CD14-positive monocyte (primary cell): ENCODE data around the gene ITLN2. TPM values are rescaled to one million over a fixed set of nuclear protein-coding genes. Genes with fewer than 3 reads are reported as not detected.
"Not testable (repeated sequence)": the region's sequence is repeated elsewhere in the genome, so short reads cannot be mapped to it uniquely, and the experiment has no call there.

Source experiments
- DNase-seq, 3 donors: peaks; one replicate each; pipeline ENCODE4 v3.0.0-alpha.2; 2011 to 2022
- H2AFZ ChIP-seq: 2 replicates; pipeline ENCODE4 v1.6.0; 2012; ENCODE audit warnings: mild to moderate bottlenecking, low read depth, low read length, inconsistent platforms; ENCODE audit not compliant: insufficient read depth, poor library complexity, severe bottlenecking
- H3K27ac ChIP-seq, 2 donors: 1 replicate in 1 of 2; 2 replicates in 1 of 2; pipeline ENCODE4 v1.5.1; 2012 to 2013; ENCODE audit warnings: low read length in 2 of 2, control low read depth in 1 of 2, inconsistent platforms in 1 of 2, low read depth in 1 of 2, mild to moderate bottlenecking in 1 of 2
- H3K27me3 ChIP-seq, 2 donors: one replicate each; pipeline versions ENCODE4 v1.6.0 to v1.6.1; 2011 to 2013; ENCODE audit warnings: low read length in 2 of 2; ENCODE audit not compliant: control insufficient read depth in 2 of 2, insufficient read depth in 2 of 2
- H3K36me3 ChIP-seq, 2 donors: replicated peaks in 1 of 2; 1 replicate in 1 of 2; 2 replicates in 1 of 2; pipeline versions ENCODE4 v1.5.1 to v1.6.1; 2012 to 2013; ENCODE audit warnings: low read length in 2 of 2, control low read depth in 1 of 2, inconsistent platforms in 1 of 2, mild to moderate bottlenecking in 1 of 2; ENCODE audit not compliant: insufficient read depth in 2 of 2, control insufficient read depth in 1 of 2
- H3K4me1 ChIP-seq, 2 donors: 1 replicate in 1 of 2; 2 replicates in 1 of 2; pipeline versions ENCODE4 v1.5.1 to v1.6.1; 2012 to 2013; ENCODE audit warnings: low read length in 2 of 2, control low read depth in 1 of 2, inconsistent platforms in 1 of 2, mild to moderate bottlenecking in 1 of 2, moderate library complexity in 1 of 2; ENCODE audit not compliant: insufficient read depth in 2 of 2, control insufficient read depth in 1 of 2
- H3K4me2 ChIP-seq: replicated peaks from 2 replicates; pipeline ENCODE3; 2012; ENCODE audit warnings: low read length, moderate library complexity, mild to moderate bottlenecking; ENCODE audit not compliant: poor library complexity, severe bottlenecking; ENCODE audit errors: extremely low read depth
- H3K4me3 ChIP-seq, 3 experiments: fragments of 200-600 bp in 1 of 3; sonication (generic) in 1 of 3; replicated peaks in 1 of 3; 1 replicate in 2 of 3; 2 replicates in 1 of 3; pipeline ENCODE4 v1.5.1; 2011 to 2013; ENCODE audit warnings: low read length in 3 of 3, mild to moderate bottlenecking in 3 of 3, control low read depth in 2 of 3, low read depth in 2 of 3, inconsistent platforms in 1 of 3, moderate library complexity in 1 of 3
- H3K79me2 ChIP-seq: 2 replicates; pipeline ENCODE4 v1.6.0; 2012; ENCODE audit warnings: mild to moderate bottlenecking, control low read depth, inconsistent platforms, low read length, moderate library complexity; ENCODE audit not compliant: insufficient read depth
- H3K9ac ChIP-seq: 2 replicates; pipeline ENCODE4 v1.6.0; 2017; ENCODE audit warnings: low read length, mild to moderate bottlenecking; ENCODE audit not compliant: insufficient read depth, poor library complexity, severe bottlenecking
- H3K9me3 ChIP-seq, 2 donors: replicated peaks in 1 of 2; 1 replicate in 1 of 2; 2 replicates in 1 of 2; pipeline versions ENCODE4 v1.5.1 to v1.6.1; 2012 to 2013; ENCODE audit warnings: low read length in 2 of 2, control low read depth in 1 of 2; ENCODE audit not compliant: control insufficient read depth in 1 of 2, insufficient read depth in 1 of 2
- H4K20me1 ChIP-seq: 2 replicates; pipeline ENCODE4 v1.6.0; 2012; ENCODE audit warnings: mild to moderate bottlenecking, low read length, control low read depth, moderate library complexity; ENCODE audit not compliant: insufficient read depth
- H3K27ac Mint-ChIP-seq, 7 donors: one replicate each; pipeline ENCODE4 v1.8.0; 2020; ENCODE audit warnings: mild to moderate bottlenecking in 7 of 7, mixed read lengths in 7 of 7, moderate library complexity in 6 of 7, inconsistent platforms in 2 of 7
- H3K27me3 Mint-ChIP-seq, 3 donors: one replicate each; pipeline ENCODE4 v1.8.0; 2021 to 2022; ENCODE audit warnings: low read depth in 3 of 3, mild to moderate bottlenecking in 3 of 3, mixed read lengths in 3 of 3, moderate library complexity in 3 of 3, inconsistent platforms in 1 of 3
- H3K36me3 Mint-ChIP-seq, 2 donors: one replicate each; pipeline ENCODE4 v1.8.0; 2020; ENCODE audit warnings: mixed read lengths in 2 of 2, inconsistent platforms in 1 of 2, mild to moderate bottlenecking in 1 of 2
- H3K4me1 Mint-ChIP-seq: one replicate; pipeline ENCODE4 v1.8.0; 2020; ENCODE audit warnings: mild to moderate bottlenecking, mixed read lengths
- H3K4me3 Mint-ChIP-seq, 2 donors: one replicate each; pipeline ENCODE4 v1.8.0; 2020; ENCODE audit warnings: mild to moderate bottlenecking in 2 of 2, mixed read lengths in 2 of 2, moderate library complexity in 1 of 2
- H3K9me3 Mint-ChIP-seq, 7 donors: one replicate each; pipeline ENCODE4 v1.8.0; 2020 to 2022; ENCODE audit warnings: mixed read lengths in 7 of 7, mild to moderate bottlenecking in 6 of 7, moderate library complexity in 6 of 7, inconsistent platforms in 2 of 7
- CTCF ChIP-seq: fragments of 200-600 bp; IDR thresholded peaks from one replicate; pipeline ENCODE4 v1.8.0; 2022; ENCODE audit warnings: antibody characterized with exemption, mild to moderate bottlenecking
- WGBS: methylation state at CpG from one replicate; pipeline ENCODE4 v1.1.5; 2013; ENCODE audit warnings: missing lambda C conversion rate; ENCODE audit not compliant: insufficient coverage; 5-methylcytosine and 5-hydroxymethylcytosine counted together
- intact Hi-C, 2 donors: fragments of 100-400 bp; cut with micrococcal nuclease; formaldehyde crosslinking; loops; one replicate each; pipeline versions ENCODE4 v1.15.0 to v1.15.1; 2023
- polyA plus RNA-seq, 3 donors: library from polyadenylated mRNA; depleted of rRNA in 1 of 3; unstranded in 2 of 3; stranded (reverse) in 1 of 3; fragments of 300-500 nt in 2 of 3; fragments of >200 nt in 1 of 3; fragmentation: Illumina TruSeq in 2 of 3; gene quantifications; 1 replicate in 2 of 3; 2 replicates in 1 of 3; pipeline ENCODE4 v1.2.3, GENCODE V29; 2012 to 2021

The ITLN2 gene
- polyA plus RNA-seq, 3 donors = not detected

DNA sequence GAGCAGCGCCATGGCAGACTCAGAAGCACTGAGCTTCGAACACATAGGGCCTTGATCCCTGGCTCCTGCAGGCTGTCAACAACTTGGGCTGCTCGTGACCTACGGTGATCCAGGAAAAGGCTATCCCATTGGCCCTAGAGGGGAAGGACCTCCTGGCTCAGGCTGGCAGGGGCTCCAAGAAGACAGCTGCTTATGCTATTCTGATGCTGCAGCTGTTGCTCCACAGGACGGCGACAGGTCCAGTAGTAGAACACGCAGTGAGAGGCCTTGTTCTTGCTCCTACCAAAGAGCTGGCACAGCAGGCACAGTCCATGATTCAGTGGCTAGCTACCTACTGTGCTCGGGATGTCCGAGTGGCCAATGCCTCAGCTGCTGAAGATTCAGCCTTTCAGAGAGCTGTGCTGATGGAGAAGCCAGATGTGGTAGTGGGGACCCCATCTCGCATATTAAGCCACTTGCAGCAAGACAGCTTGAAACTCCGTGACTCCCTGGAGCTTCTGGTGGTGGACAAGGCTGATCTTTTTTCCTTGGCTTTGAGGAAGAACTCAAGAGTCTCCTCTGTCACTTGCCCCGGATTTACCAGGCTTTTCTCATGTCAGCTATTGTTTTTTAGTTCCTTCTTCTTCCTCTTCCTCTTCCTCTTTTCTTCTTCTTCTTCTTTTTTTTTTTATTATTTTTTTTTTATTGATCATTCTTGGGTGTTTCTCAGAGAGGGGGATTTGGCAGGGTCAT, 18.9 kb downstream of the ITLN2 start:
- no peaks in the 10 kb centered on the region for H3K36me3 Mint-ChIP-seq
- Histone ChIP-seq H3K79me2 (no peaks in the 10 kb centered on the region), H4K20me1 (no peaks in the 10 kb centered on the region), H3K27ac (peak overlapping the region; percentile 55 to 68), H2AFZ (peak overlapping the region; percentile 71), H3K4me2 (peak overlapping the region; percentile 36), H3K4me1 (peaks cover 10 to 11% of the 10 kb centered on the region in 2 donors), H3K36me3 (no peaks in the 10 kb centered on the region), H3K4me3 (peak overlapping the region in 1 of 3 experiments; percentile 11), H3K9me3 (peaks cover 0 to 7% of the 10 kb centered on the region in 2 donors), H3K9ac (no peak overlapping the region), H3K27me3 (no peaks in the 10 kb centered on the region)
- peaks cover 0 to 13% (median 4%) of the 10 kb centered on the region in 7 donors for H3K9me3 Mint-ChIP-seq
- peak overlapping the region in 1 of 2 donors; percentile 15 for H3K4me3 Mint-ChIP-seq
- WGBS = 96% methylated on average over 10 of the region's 12 CpGs
- peaks cover 3 to 6% (median 4%) of the 10 kb centered on the region in 3 donors for H3K27me3 Mint-ChIP-seq
- DNase-seq = peak; percentile 21 to 43 (median 42)
- TF ChIP-seq CTCF = no peak
- peaks cover 16% of the 10 kb centered on the region for H3K4me1 Mint-ChIP-seq
- intact Hi-C loops = no loop called here
- H3K27ac Mint-ChIP-seq = peak overlapping the region in 5 of 7 donors; percentile 13 to 90 (median 53)

DNA sequence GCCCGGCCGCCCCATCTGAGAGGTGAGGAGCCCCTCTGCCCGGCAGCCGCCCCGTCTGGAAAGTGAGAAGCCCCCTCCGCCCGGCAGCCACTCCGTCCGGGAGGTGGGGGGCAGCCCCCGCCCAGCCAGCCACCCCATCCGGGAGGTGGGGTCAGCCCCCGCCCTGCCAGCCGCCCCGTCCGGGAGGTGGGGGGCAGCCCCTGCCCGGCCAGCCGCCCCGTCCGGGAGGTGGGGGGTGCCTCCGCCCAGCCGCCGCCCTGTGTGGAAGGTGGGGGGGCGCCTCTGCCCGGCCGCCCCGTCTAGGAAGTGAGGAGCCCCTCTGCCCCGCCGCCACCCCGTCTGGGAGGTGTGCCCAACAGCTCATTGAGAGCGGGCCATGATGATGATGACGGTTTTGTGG, 21.3 kb downstream of the ITLN2 start:
- H3K36me3 Mint-ChIP-seq = not testable (repeated sequence)
- WGBS = 96% methylated on average over 16 of the region's 31 CpGs

More for the DNA sequence above, 21.3 kb downstream of the ITLN2 start:
- H3K27me3 ChIP-seq, H4K20me1 ChIP-seq, H2AFZ ChIP-seq, H3K27ac Mint-ChIP-seq, H3K9ac ChIP-seq, H3K4me3 Mint-ChIP-seq, H3K36me3 ChIP-seq, H3K27me3 Mint-ChIP-seq, DNase-seq, H3K27ac ChIP-seq, H3K4me2 ChIP-seq, H3K4me3 ChIP-seq, H3K79me2 ChIP-seq, intact Hi-C loops, H3K9me3 ChIP-seq: not testable (repeated sequence)
- H3K9me3 Mint-ChIP-seq = peaks cover 2 to 13% (median 5%) of the 10 kb centered on the region in 7 donors
- peaks cover 16% of the 10 kb centered on the region for H3K4me1 Mint-ChIP-seq
- H3K4me1 ChIP-seq = peaks cover 10 to 11% of the 10 kb centered on the region in 2 donors
